ENCODE measurements around the gene YJEFN3.

The YJEFN3 gene

DNA sequence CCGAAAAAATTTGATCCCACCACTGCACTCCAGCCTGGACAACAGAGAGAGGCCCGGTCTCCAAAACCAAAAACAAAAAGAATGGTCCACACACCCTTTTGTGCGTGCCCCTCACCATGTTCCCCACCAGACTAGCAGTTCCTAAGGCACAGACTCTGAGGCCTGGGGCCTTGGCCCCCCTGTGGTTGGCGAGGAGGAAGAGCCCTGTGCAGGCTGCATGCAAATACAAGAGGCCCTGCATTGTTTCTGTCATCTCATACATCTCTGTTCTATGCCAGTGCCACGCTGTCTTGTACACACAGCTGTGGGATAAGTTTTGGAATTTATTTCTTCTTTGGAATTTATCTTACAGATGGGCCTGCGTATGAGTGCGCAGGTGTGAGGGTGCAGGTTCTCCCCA is 4.7 kb upstream of the YJEFN3 start:
- peak; percentile 8 for DNase-seq

GRCh38 chr19:19525611-19526380 is 2.9 kb upstream of the YJEFN3 start:
- DNase-seq = no peak

- DNase-seq = no peak
These were observed 1.9 kb upstream of the YJEFN3 start for GRCh38 chr19:19526581-19527370.

- DNase-seq = no peak
These were observed 1.4 kb upstream of the YJEFN3 start for GRCh38 chr19:19527371-19527656.

DNA sequence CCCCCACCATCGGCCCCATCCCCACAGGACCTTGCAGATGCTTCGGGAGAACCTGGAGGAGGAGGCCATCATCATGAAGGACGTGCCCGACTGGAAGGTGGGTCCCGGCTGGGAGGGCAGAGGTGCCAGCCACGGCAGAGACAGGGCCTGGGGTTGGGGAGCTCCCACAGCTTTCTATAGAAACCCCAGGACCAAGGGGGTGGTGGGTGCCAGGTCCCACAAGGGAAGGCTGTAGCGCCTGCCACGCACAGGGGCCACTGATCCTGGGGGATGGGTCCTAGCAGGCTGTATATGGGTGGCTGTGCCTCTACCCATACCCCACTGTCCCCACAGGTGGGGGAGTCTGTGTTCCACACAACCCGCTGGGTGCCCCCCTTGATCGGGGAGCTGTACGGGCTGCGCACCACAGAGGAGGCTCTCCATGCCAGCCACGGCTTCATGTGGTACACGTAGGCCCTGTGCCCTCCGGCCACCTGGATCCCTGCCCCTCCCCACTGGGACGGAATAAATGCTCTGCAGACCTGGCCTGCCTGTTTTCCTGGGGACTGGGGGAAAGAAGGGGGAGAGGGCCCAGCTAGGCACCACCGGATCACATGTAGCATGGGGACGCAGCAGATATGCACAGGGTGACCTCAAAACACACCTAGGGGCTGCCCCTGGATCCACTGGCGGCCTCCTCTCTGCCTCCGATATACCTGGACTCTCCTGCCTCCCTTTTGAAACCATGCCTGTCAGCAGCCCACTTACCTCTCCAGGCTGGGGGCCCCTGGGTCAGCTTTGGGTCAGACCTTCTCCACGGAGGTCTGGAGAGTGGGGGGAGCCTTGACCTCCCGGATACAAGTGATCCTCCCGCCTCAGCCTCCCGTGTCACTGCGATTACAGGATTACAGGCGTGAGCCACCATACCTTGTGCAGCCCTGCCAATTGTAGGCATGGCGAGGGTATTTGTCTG is 761 bp upstream of the YJEFN3 start:
- DNase-seq = no peak

DNA sequence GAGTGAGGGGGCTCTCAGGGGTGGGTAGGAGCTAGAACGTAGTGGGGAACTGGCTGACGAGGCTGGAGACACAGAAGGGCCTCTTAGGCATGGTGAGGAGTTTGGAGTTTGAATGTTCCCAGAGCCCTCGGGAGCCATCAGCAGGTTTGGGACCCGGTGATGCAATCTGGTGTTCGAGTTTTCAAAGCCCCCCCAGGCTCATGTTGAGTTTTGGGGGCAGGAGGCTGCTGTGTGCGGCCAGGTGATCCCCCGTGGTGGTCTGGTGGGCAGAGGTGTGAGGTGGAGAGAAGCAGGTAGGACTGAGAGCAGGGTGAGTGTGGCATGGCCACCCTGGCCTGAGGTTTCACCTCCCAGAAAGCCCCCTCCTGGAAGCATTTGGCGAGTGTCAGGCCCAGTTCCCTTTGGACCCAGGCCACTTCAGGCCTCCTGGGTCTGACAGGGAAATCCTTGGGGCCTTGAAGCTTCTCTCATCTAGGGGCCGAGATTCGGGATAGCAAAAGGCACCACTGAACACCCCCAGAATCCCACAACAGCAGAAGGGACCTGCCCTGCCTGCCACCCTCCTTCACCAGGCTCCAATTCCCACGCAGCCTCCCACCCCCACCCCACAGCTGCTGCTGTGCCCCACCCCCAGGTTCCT is 1.2 kb downstream of the YJEFN3 start:
- no peak for DNase-seq

DNA sequence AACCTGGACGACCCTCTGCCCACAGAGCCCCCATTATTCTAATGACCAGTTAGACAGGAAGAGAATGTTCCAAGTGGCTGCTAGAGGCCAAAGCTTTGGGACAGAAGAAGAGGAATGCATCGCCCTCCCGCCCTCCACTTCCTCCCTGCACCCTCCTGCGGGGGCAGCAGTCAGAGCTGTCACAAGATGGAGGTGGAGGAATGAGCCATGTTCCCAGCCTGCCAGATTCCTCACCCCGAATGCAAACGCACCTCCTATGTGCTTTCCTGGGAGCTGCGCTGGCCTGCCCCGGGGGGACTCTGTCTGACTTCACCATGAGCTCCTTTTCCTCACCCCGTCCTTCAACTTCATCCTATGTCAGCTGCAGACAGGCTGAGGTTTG is 1.7 kb downstream of the YJEFN3 start:
- no peak for DNase-seq

DNA sequence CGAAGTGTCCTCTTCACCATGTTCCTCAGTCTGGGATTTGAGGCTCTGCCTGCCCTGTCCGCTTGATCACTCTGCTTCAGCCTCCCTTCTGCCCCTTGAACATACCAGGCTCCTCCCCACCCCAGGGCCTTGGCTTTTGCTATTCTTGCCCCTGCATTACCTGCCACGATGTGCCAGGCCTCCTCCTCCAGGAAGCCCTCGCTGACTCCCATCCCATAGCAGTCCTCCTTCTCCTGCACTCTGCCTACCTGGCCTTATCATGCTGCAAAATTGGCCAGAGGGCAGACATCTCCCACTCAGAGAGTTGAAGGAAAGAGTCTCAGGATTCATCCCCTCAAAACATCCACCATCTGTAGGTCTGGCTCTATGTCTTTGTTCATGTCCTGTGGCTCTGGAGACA is 2.2 kb downstream of the YJEFN3 start:
- no peak for DNase-seq

DNA sequence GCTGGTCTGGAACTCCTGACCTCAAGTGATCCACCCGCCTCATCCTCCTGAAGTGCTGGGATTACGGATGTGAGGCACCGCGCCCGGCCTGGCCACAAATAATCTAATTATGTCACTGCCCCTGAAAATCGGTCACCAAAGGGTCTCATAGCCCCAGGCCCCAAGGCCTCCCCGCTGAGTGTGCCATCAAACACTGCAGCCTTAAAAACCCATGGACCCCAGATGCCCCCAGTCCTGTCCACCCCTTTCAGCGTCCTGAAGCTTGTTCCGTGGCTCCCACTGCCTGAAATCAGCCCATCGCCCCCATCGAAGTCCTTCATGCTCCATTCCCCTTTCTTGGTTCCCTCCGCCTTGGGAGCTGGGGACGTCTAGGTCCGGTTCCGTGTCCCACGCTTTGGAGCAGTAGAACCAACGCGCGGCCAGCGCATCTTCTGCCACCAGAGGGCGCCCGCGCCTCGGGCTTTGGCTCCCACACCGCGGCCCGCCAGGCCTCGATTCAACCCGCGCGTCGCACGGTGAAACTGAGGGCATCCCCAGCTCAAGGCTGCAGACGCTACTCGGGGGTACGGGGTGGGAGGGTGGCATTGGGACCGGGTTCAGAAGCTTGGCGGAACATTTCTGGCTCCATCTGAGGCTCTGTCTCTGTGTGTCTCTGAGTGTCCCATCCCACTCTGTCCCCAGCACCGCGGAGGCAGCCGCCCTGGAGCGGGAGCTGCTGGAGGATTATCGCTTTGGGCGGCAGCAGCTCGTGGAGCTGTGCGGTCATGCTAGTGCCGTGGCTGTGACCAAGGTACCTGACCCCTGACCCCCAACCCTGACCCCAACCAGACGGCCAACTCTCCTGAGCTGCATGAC is 3.5 kb downstream of the YJEFN3 start:
- DNase-seq = no peak

GRCh38 chr19:19532806-19533701 is 4.3 kb downstream of the YJEFN3 start:
- no peak for DNase-seq

- no peak for DNase-seq
These were observed 5.1 kb downstream of the YJEFN3 start for GRCh38 chr19:19533841-19534240.

GRCh38 chr19:19534556-19535265 is 6.0 kb downstream of the YJEFN3 start:
- DNase-seq = no peak

GRCh38 chr19:19535311-19536191 is 6.8 kb downstream of the YJEFN3 start:
- no peak for DNase-seq

GRCh38 chr19:19537075-19538048 is 8.7 kb downstream of the YJEFN3 start:
- DNase-seq = no peak

GRCh38 chr19:19538061-19538784 is 9.5 kb downstream of the YJEFN3 start, which contains the start of gene CILP2:
Gene CILP2, plus strand, starts transcription at chr19:19538265. Its CDS starts 85 bp downstream, at chr19:19538350.
- no peak for DNase-seq

DNA sequence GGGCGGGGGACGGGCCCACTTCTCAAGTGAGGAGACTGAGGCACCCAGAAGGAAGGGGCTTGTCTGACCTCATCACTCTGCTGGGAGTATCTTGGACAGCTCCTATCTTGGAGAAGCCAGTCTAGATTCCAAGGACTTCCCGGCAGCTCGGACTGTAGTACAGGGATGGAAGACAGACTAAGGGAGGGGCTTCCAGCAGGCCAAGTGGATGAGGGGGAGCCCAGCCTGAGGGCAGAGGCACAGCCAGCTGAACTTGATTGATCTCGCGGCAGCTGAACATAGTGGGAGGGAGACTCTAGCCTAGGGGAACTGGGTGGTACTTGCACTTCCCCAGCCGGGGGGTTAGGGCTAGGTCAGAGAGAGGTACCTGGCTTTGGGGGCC is 10.1 kb downstream of the YJEFN3 start:
- DNase-seq = no peak

DNA sequence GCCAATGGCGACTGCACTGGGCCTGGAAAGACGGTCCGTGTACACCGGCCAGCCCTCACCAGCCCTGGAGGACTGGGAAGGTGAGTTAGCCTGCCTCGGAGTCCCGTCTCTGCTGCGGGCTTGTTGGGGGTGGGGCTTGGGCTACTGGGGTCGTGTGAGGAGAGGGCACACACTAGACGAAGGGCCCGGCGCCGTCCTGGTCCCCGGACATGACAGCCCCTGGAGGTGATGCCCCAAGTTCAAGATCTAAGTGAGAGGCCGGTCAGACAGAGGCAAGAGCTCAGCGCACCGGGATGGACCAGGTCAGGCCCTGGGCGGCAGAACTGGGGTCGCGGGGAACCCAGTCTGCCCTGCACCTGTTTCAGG is 11.0 kb downstream of the YJEFN3 start:
- DNase-seq = no peak
